CD4-positive, alpha-beta memory T cell (primary cell): ENCODE results near the gene USP49. TPM values are rescaled to one million over a fixed set of nuclear protein-coding genes. Genes with fewer than 3 reads are reported as not detected.

Source experiments
- CTCF ChIA-PET: fragments of 350-600 bp; sonication (Branson Sonifier 250); formaldehyde crosslinking; loops from one replicate; lab custom pipeline; 2021; ENCODE audit warnings: inconsistent platforms; ENCODE audit not compliant: partially characterized antibody; lab: Charles Lee
- POLR2A ChIA-PET: fragments of 350-600 bp; sonication (Branson Sonifier 250); formaldehyde crosslinking; loops from one replicate; lab custom pipeline; 2021; ENCODE audit not compliant: partially characterized antibody; lab: Charles Lee
- DNase-seq, 5 donors: peaks; one replicate each; pipeline versions ENCODE4 v3.0.0 to v3.0.0-alpha.2; 2020 to 2022; ENCODE audit warnings: mixed read lengths in 1 of 5
- H3K27ac ChIP-seq: one replicate; pipeline ENCODE4 v1.7.0; 2013; ENCODE audit warnings: low read depth, low read length
- H3K27me3 ChIP-seq: 2 replicates; pipeline ENCODE4 v1.7.0; 2013; ENCODE audit warnings: mild to moderate bottlenecking, low read length, moderate library complexity; ENCODE audit not compliant: insufficient read depth
- H3K36me3 ChIP-seq: 2 replicates; pipeline ENCODE4 v1.7.0; 2013; ENCODE audit warnings: mild to moderate bottlenecking, low read length, moderate library complexity; ENCODE audit not compliant: insufficient read depth
- H3K4me1 ChIP-seq: 2 replicates; pipeline ENCODE4 v1.7.0; 2013; ENCODE audit warnings: mild to moderate bottlenecking, low read length, moderate library complexity; ENCODE audit not compliant: insufficient read depth
- H3K4me3 ChIP-seq, 2 donors: one replicate each; pipeline ENCODE4 v1.7.0; 2013; ENCODE audit warnings: low read length in 2 of 2, mild to moderate bottlenecking in 1 of 2
- H3K9me3 ChIP-seq, 2 donors: one replicate each; pipeline ENCODE4 v1.7.0; 2013; ENCODE audit warnings: low read length in 2 of 2, control low read depth in 1 of 2; ENCODE audit not compliant: control insufficient read depth in 1 of 2
- H3K27ac Mint-ChIP-seq, 7 donors: one replicate each; pipeline ENCODE4 v1.8.0; 2020 to 2021; ENCODE audit warnings: mixed read lengths in 7 of 7, mild to moderate bottlenecking in 6 of 7, inconsistent platforms in 3 of 7, moderate library complexity in 3 of 7
- H3K27me3 Mint-ChIP-seq, 2 donors: one replicate each; pipeline ENCODE4 v1.8.0; 2020 to 2021; ENCODE audit warnings: mixed read lengths in 2 of 2
- H3K36me3 Mint-ChIP-seq, 2 donors: one replicate each; pipeline ENCODE4 v1.8.0; 2020 to 2021; ENCODE audit warnings: mixed read lengths in 2 of 2, inconsistent platforms in 1 of 2, mild to moderate bottlenecking in 1 of 2
- H3K4me1 Mint-ChIP-seq, 4 donors: one replicate each; pipeline ENCODE4 v1.8.0; 2020 to 2021; ENCODE audit warnings: mixed read lengths in 4 of 4, mild to moderate bottlenecking in 1 of 4
- H3K4me3 Mint-ChIP-seq, 8 donors: one replicate each; pipeline ENCODE4 v1.8.0; 2020 to 2021; ENCODE audit warnings: mixed read lengths in 8 of 8, mild to moderate bottlenecking in 7 of 8, moderate library complexity in 6 of 8, inconsistent platforms in 3 of 8
- H3K9me3 Mint-ChIP-seq, 8 donors: one replicate each; pipeline ENCODE4 v1.8.0; 2020 to 2021; ENCODE audit warnings: mixed read lengths in 8 of 8, mild to moderate bottlenecking in 5 of 8, inconsistent platforms in 3 of 8, moderate library complexity in 1 of 8
- intact Hi-C: fragments of 100-400 bp; cut with micrococcal nuclease; formaldehyde crosslinking; loops from one replicate; pipeline ENCODE4 v1.15.1; 2023
- polyA plus RNA-seq, 2 donors: library from polyadenylated mRNA; unstranded; fragments of 300-500 nt; fragmentation: Illumina TruSeq; gene quantifications; one replicate each; pipeline ENCODE4 v1.2.3, GENCODE V29; 2021
- total RNA-seq, 2 experiments: library from RNA; stranded (reverse); gene quantifications; one replicate each; pipeline ENCODE4 v1.2.3, GENCODE V29; 2021

USP49 gene
- total and polyA plus RNA-seq, 4 experiments from 2014 or later, result 0.18 to 2.4 (median 1.1) TPM

- H3K9me3 ChIP-seq, result no peaks in the 10 kb centered on the region
- Mint-ChIP-seq H3K4me3 (no peak overlapping the region), H3K27ac (no peak overlapping the region), H3K27me3 (peaks cover 0 to 4% of the 10 kb centered on the region in 2 donors), H3K36me3 (no peaks in the 10 kb centered on the region), H3K4me1 (no peaks in the 10 kb centered on the region), H3K9me3 (no peaks in the 10 kb centered on the region)
- H3K4me3 ChIP-seq, result no peak overlapping the region
- no peak for DNase-seq
- no peak overlapping the region for H3K27ac ChIP-seq
- H3K4me1 ChIP-seq, result no peaks in the 10 kb centered on the region
- ChIA-PET POLR2A (no interaction called here), CTCF (no interaction called here)
- no peaks in the 10 kb centered on the region for H3K27me3 ChIP-seq
- intact Hi-C loops, result no loop called here
- no peaks in the 10 kb centered on the region for H3K36me3 ChIP-seq
These were observed 137.1 kb downstream of the USP49 start for GRCh38 chr6:41757931-41758640.

GRCh38 chr6:41757271-41757670, 137.9 kb downstream of the USP49 start:
- Mint-ChIP-seq H3K27ac (no peak overlapping the region), H3K9me3 (no peaks in the 10 kb centered on the region), H3K36me3 (no peaks in the 10 kb centered on the region), H3K4me1 (no peaks in the 10 kb centered on the region), H3K4me3 (no peak overlapping the region), H3K27me3 (peaks cover 0 to 3% of the 10 kb centered on the region in 2 donors)
- H3K4me3 ChIP-seq, result no peak overlapping the region
- H3K27me3 ChIP-seq, result no peaks in the 10 kb centered on the region
- DNase-seq, result no peak
- ChIA-PET POLR2A (no interaction called here), CTCF (no interaction called here)
- H3K9me3 ChIP-seq, result no peaks in the 10 kb centered on the region
- H3K27ac ChIP-seq, result no peak overlapping the region
- H3K4me1 ChIP-seq, result no peaks in the 10 kb centered on the region
- no peaks in the 10 kb centered on the region for H3K36me3 ChIP-seq
- intact Hi-C loops, result no loop called here

- POLR2A ChIA-PET, result no interaction called here
- CTCF ChIA-PET, result no interaction called here
- Mint-ChIP-seq H3K4me3 (no peak overlapping the region), H3K27me3 (peaks cover 0 to 2% of the 10 kb centered on the region in 2 donors), H3K27ac (no peak overlapping the region), H3K36me3 (no peaks in the 10 kb centered on the region), H3K9me3 (no peaks in the 10 kb centered on the region), H3K4me1 (no peaks in the 10 kb centered on the region)
- Histone ChIP-seq H3K9me3 (no peaks in the 10 kb centered on the region), H3K4me1 (no peaks in the 10 kb centered on the region), H3K4me3 (no peak overlapping the region), H3K27ac (no peak overlapping the region), H3K36me3 (no peaks in the 10 kb centered on the region), H3K27me3 (no peaks in the 10 kb centered on the region)
- intact Hi-C loops, result no loop called here
- no peak for DNase-seq
These were observed 138.8 kb downstream of the USP49 start for GRCh38 chr6:41756354-41756753.

- Histone ChIP-seq H3K27ac (no peak overlapping the region), H3K9me3 (no peaks in the 10 kb centered on the region), H3K36me3 (no peaks in the 10 kb centered on the region), H3K27me3 (no peaks in the 10 kb centered on the region), H3K4me1 (no peaks in the 10 kb centered on the region), H3K4me3 (no peak overlapping the region)
- intact Hi-C loops, result no loop called here
- no peak for DNase-seq
- Mint-ChIP-seq H3K36me3 (no peaks in the 10 kb centered on the region), H3K9me3 (no peaks in the 10 kb centered on the region), H3K27me3 (no peaks in the 10 kb centered on the region), H3K4me1 (no peaks in the 10 kb centered on the region), H3K27ac (peak overlapping the region in 1 of 7 donors; percentile 36), H3K4me3 (no peak overlapping the region)
- CTCF ChIA-PET, result no interaction called here
- POLR2A ChIA-PET, result no interaction called here
These were observed 139.3 kb downstream of the USP49 start for GRCh38 chr6:41755895-41756294.

DNA sequence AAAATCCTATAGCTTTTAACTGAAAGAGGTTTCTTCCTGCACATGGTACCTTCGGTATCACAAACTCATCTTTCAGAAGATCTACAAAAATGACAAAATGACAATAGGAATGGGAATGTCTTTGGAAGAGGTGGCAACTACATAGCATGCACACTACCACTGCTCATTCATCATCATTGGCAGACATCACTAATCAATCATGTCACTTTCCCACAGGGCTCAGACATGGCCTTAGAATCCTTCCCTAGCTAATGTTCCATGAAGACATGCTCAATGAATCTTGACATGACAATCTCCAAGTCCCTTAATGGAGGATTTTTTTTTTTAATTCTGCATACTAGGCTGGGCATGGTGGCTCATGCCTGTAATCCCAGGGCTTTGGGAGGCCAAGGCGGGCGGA, 144.8 kb downstream of the USP49 start:
- no peak for DNase-seq
- Histone ChIP-seq H3K36me3 (no peaks in the 10 kb centered on the region), H3K4me1 (no peaks in the 10 kb centered on the region), H3K9me3 (no peaks in the 10 kb centered on the region), H3K4me3 (no peak overlapping the region), H3K27ac (no peak overlapping the region), H3K27me3 (no peaks in the 10 kb centered on the region)
- H3K27me3 Mint-ChIP-seq, result peaks cover 0 to 2% of the 10 kb centered on the region in 2 donors
- no peaks in the 10 kb centered on the region for H3K9me3 Mint-ChIP-seq
- H3K27ac Mint-ChIP-seq, result no peak overlapping the region
- H3K4me1 Mint-ChIP-seq, result no peaks in the 10 kb centered on the region
- no peak overlapping the region for H3K4me3 Mint-ChIP-seq
- no peaks in the 10 kb centered on the region for H3K36me3 Mint-ChIP-seq
- intact Hi-C loops, result no loop called here
- CTCF ChIA-PET, result interaction anchor here (1.2 kb wide), 1 partner anchor 25 kb away, joined by 3 read pairs; no protein-coding TSS in a partner anchor
- POLR2A ChIA-PET, result no interaction called here

- Mint-ChIP-seq H3K27ac (no peak overlapping the region), H3K27me3 (peaks cover 0 to 2% of the 10 kb centered on the region in 2 donors), H3K4me3 (no peak overlapping the region), H3K36me3 (no peaks in the 10 kb centered on the region), H3K4me1 (no peaks in the 10 kb centered on the region), H3K9me3 (no peaks in the 10 kb centered on the region)
- H3K27ac ChIP-seq, result no peak overlapping the region
- POLR2A ChIA-PET, result no interaction called here
- H3K4me1 ChIP-seq, result no peaks in the 10 kb centered on the region
- no peaks in the 10 kb centered on the region for H3K27me3 ChIP-seq
- H3K9me3 ChIP-seq, result no peaks in the 10 kb centered on the region
- no peaks in the 10 kb centered on the region for H3K36me3 ChIP-seq
- CTCF ChIA-PET, result no interaction called here
- DNase-seq, result no peak
- no peak overlapping the region for H3K4me3 ChIP-seq
- intact Hi-C loops, result no loop called here
These were observed 146.6 kb downstream of the USP49 start for GRCh38 chr6:41748542-41748941.

- no peaks in the 10 kb centered on the region for H3K9me3 Mint-ChIP-seq
- DNase-seq, result no peak
- H3K36me3 ChIP-seq, result no peaks in the 10 kb centered on the region
- CTCF ChIA-PET, result no interaction called here
- H3K9me3 ChIP-seq, result no peaks in the 10 kb centered on the region
- H3K27me3 Mint-ChIP-seq, result peaks cover 0 to 2% of the 10 kb centered on the region in 2 donors
- H3K27ac ChIP-seq, result no peak overlapping the region
- no peaks in the 10 kb centered on the region for H3K27me3 ChIP-seq
- H3K4me1 Mint-ChIP-seq, result no peaks in the 10 kb centered on the region
- intact Hi-C loops, result no loop called here
- no peak overlapping the region for H3K27ac Mint-ChIP-seq
- POLR2A ChIA-PET, result no interaction called here
- H3K4me3 Mint-ChIP-seq, result no peak overlapping the region
- H3K36me3 Mint-ChIP-seq, result no peaks in the 10 kb centered on the region
- no peak overlapping the region for H3K4me3 ChIP-seq
- H3K4me1 ChIP-seq, result no peaks in the 10 kb centered on the region
These were observed 147.1 kb downstream of the USP49 start for GRCh38 chr6:41748102-41748477.
